ENCODE results near the gene SIGLEC12.

DNA sequence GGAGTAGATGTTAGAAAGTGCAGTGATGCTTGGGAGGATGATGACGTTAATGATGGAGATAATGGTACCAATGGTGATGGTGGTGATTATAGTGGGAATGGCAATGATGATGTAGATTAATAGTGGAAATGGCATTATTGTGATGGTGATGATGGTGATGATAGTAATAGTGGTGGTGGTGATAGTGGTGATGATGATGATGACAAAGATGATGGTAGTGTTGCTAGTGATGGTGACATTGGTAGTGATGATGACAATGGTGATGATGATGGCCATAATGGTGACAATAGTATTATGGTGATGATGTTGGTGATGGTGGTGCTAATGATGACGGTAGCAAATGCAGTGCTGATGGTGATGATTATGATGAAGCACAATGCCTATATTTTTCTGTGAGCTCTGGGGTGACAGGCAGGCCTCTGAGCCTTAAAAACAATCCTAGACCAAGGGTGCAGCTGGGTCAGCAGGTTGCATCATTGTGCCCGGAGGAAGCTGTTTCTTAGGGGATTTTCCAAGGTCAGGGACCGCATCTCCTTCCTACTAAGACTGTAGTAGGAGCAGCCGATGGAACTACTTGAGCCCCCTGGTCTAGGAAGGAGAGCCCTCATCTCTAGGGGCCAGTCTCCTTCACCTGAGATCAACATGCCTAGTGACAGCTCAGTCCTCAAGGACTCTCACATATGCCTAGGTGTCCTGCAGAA is 15.5 kb downstream of the SIGLEC12 start:
- TF ChIP-seq POLR2AphosphoS5 (IDR thresholded peaks at IDR 0.05; ENCODE audit: low read depth, low read length) (no peak), TAF1 (IDR thresholded peaks at IDR 0.05; ENCODE audit: borderline replicate concordance, insufficient read depth, low read length) (no peak)
